HG03460 (cell line): ENCODE measurements around the gene PARP3.
"Not testable (repeated sequence)": the region's sequence is repeated elsewhere in the genome, so short reads cannot be mapped to it uniquely, and the experiment has no call there.

Experiments
- ATAC-seq: cut with Tn5 transposase; IDR thresholded peaks from one replicate; pipeline ENCODE4 v1.9.1; 2021; ENCODE audit not compliant: unreplicated experiment

The PARP3 gene

GRCh38 chr3:51941798-51942602, at the start of gene PARP3, which contains the start of gene RRP9:
TSS of gene PARP3 (plus strand) at chr3:51942363. CDS start at chr3:51943356, 993 bp downstream.
TSS of gene RRP9 (minus strand) at chr3:51941904. CDS start at chr3:51941867, 37 bp downstream.
- ATAC-seq = peak; percentile 88

GRCh38 chr3:51894391-51894790, 47.8 kb upstream of the PARP3 start:
- ATAC-seq = no peak

- ATAC-seq = no peak
Observed at GRCh38 chr3:51894939-51895338, 47.2 kb upstream of the PARP3 start.

GRCh38 chr3:51896607-51897305, 45.4 kb upstream of the PARP3 start:
- ATAC-seq = no peak

- ATAC-seq = no peak
Observed at GRCh38 chr3:51897391-51897790, 44.8 kb upstream of the PARP3 start.

- ATAC-seq = not testable (repeated sequence)
Observed at GRCh38 chr3:51900043-51900442, 42.1 kb upstream of the PARP3 start.

GRCh38 chr3:51902361-51902760, 39.8 kb upstream of the PARP3 start:
- ATAC-seq = not testable (repeated sequence)

GRCh38 chr3:51904034-51904823, 37.9 kb upstream of the PARP3 start:
- ATAC-seq = no peak

- no peak for ATAC-seq
Observed at GRCh38 chr3:51908026-51908425, 34.1 kb upstream of the PARP3 start.

GRCh38 chr3:51916418-51916817, 25.7 kb upstream of the PARP3 start:
- no peak for ATAC-seq

- no peak for ATAC-seq
Observed at GRCh38 chr3:51921081-51921578, 21.0 kb upstream of the PARP3 start.

GRCh38 chr3:51927061-51927977, 14.8 kb upstream of the PARP3 start:
- no peak for ATAC-seq

GRCh38 chr3:51928438-51928837, 13.7 kb upstream of the PARP3 start:
- no peak for ATAC-seq

GRCh38 chr3:51928981-51929380, 13.2 kb upstream of the PARP3 start:
- not testable (repeated sequence) for ATAC-seq

GRCh38 chr3:51929420-51930003, 12.7 kb upstream of the PARP3 start:
- ATAC-seq = no peak

- no peak for ATAC-seq
Observed at GRCh38 chr3:51930439-51930838, 11.7 kb upstream of the PARP3 start.

GRCh38 chr3:51931756-51932155, 10.4 kb upstream of the PARP3 start:
- ATAC-seq = no peak

GRCh38 chr3:51932471-51933370, 9.4 kb upstream of the PARP3 start:
- no peak for ATAC-seq
